ENCODE measurements around the gene SPOPL. TPM values are rescaled to one million over a fixed set of nuclear protein-coding genes. Genes with fewer than 3 reads are reported as not detected.

SPOPL gene
- total and polyA plus RNA-seq, 4 donors, result 3.4 to 15.8 (median 9.4) TPM

DNA sequence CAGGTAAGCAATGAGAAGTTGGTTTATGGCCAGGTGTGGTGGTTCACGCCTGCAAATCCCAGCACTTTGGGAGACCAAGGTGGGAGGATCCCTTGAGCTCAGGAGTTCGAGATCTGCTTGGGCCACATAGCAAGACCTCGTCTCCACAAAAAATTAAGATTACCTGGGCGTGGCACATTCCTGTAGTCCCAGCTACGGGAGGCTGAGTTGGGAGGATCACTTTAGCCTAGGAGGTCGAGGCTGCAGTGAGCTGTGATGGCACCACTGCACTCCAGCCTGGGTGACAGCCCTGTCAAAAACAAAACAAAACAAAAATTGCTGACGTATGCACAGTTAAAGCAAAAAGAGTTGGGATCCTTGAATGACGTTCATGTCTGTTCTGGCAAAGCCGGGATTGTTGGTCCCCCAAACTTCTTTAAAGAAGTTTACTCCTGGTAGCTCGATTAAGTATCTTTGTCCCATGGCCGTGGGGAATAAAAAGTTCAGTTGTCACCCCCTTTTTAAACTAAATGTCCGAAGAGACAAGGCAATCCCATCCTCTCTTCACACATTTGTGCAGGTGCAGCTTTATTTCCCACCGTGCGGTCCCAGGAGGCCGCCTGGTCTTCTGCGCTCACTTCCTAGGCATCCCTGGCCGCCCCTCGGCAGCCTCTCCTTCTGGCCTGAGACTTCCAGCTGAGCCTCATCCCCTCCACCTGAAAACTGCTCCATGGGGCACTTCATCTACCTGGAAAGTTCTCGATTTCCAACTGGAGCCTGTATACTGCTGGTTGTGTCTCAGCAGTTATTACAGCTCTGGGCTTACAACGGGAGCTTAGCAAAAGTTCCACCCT lies 762 bp upstream of the SPOPL start:
- Histone ChIP-seq H3K36me3 (ENCODE audit: control insufficient read depth in 4 of 4, insufficient read depth in 3 of 4, low read depth in 1 of 4, low read length in 3 of 4) (no peaks in the 10 kb centered on the region), H3K27me3 (ENCODE audit: control insufficient read depth in 4 of 4, insufficient read depth in 4 of 4, low read length in 3 of 4) (no peaks in the 10 kb centered on the region), H3K9ac (ENCODE audit: low read depth in 1 of 2, low read length in 2 of 2) (peak overlapping the region; percentile 73 to 95), H3K4me3 (ENCODE audit: low read depth in 1 of 3, low read length in 3 of 3) (peak overlapping the region; percentile 79 to 99 (median 80)), H3K4me1 (ENCODE audit: control insufficient read depth in 4 of 4, insufficient read depth in 4 of 4, low read length in 3 of 4) (peaks cover 9 to 33% (median 27%) of the 10 kb centered on the region in 4 donors), H3K9me3 (ENCODE audit: control insufficient read depth in 4 of 4, low read length in 3 of 4) (no peaks in the 10 kb centered on the region), H3K27ac (ENCODE audit: low read depth in 1 of 2, low read length in 2 of 2) (peak overlapping the region; percentile 78 to 91)
- no peak for TF ChIP-seq SP1 (IDR thresholded peaks at IDR 0.05)
- TF ChIP-seq JUND (IDR thresholded peaks at IDR 0.05), result no peak
- no peak for TF ChIP-seq RXRA (IDR thresholded peaks at IDR 0.05)
- no peak for TF ChIP-seq EGR1 (IDR thresholded peaks at IDR 0.05; ENCODE audit: low read depth in 2 of 2)
- TF ChIP-seq REST (IDR thresholded peaks at IDR 0.05), result no peak
- no peak for TF ChIP-seq TAF1 (conservative IDR thresholded peaks at IDR 0.05)
- no peak for TF ChIP-seq ATF3 (IDR thresholded peaks at IDR 0.05)
- 37% methylated on average over 20 of the region's 20 CpGs for WGBS
- DNase-seq (ENCODE audit: low spot score), result peak; percentile 39

DNA sequence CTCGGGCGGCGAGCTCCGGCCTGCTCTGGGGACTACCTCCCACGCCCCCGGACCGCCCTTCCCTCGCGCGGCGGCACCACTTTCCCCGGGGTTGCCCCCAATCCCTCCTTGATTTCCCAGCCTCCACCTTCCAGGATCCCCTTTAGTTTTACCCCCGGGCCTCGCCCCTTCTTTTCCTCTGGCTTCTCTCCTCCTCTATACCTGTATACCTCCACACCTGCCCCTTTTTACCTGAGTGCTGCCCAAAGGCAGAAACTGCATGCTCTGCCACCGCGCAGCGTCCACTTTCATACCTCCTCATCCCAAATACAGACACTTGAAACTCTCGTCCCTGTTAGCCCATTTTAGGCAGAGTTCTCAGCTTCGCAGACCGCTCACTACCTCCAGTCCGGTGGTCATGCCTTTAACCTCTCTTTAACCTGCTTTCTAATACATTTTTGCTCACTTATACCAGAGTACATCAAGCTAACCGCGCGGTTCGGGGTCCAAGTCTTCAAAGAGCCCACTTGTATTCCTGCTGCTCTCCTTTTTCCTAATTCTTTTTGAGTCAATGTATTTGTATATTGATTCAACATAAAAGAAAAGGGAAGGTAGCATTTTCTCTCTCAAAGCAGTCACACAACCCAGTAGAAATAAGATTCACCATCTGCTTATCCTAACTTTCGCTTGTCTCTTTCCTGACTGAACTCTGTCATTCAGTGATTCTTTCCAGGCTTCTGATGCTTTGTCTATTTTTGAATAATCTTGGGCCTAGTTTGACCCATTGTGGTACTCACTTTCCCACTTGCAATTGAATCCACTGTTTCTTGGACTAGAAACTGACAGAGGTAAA lies 901 bp downstream of the SPOPL start:
- Histone ChIP-seq H3K4me1 (ENCODE audit: control insufficient read depth in 4 of 4, insufficient read depth in 4 of 4, low read length in 3 of 4) (peaks cover 11 to 43% (median 33%) of the 10 kb centered on the region in 4 donors), H3K27ac (ENCODE audit: low read depth in 1 of 2, low read length in 2 of 2) (peak overlapping the region; percentile 86 to 91), H3K9ac (ENCODE audit: low read depth in 1 of 2, low read length in 2 of 2) (peak overlapping the region; percentile 60 to 82), H3K9me3 (ENCODE audit: control insufficient read depth in 4 of 4, low read length in 3 of 4) (no peaks in the 10 kb centered on the region), H3K36me3 (ENCODE audit: control insufficient read depth in 4 of 4, insufficient read depth in 3 of 4, low read depth in 1 of 4, low read length in 3 of 4) (no peaks in the 10 kb centered on the region), H3K27me3 (ENCODE audit: control insufficient read depth in 4 of 4, insufficient read depth in 4 of 4, low read length in 3 of 4) (no peaks in the 10 kb centered on the region), H3K4me3 (ENCODE audit: low read depth in 1 of 3, low read length in 3 of 3) (peak overlapping the region; percentile 73 to 99 (median 83))
- TF ChIP-seq FOXA2 (IDR thresholded peaks at IDR 0.05), result no peak
- TF ChIP-seq CTCF (IDR thresholded peaks at IDR 0.05; ENCODE audit: low read depth, low read length, missing input control), result no peak
- no peak for TF ChIP-seq RXRA (IDR thresholded peaks at IDR 0.05)
- no peak for TF ChIP-seq ATF3 (IDR thresholded peaks at IDR 0.05)
- no peak for TF ChIP-seq RAD21 (IDR thresholded peaks at IDR 0.05)
- TF ChIP-seq MAX (IDR thresholded peaks at IDR 0.05), result no peak
- no peak for TF ChIP-seq ZBTB33 (IDR thresholded peaks at IDR 0.05)
- TF ChIP-seq TAF1 (conservative IDR thresholded peaks at IDR 0.05), result no peak
- TF ChIP-seq GABPA (IDR thresholded peaks at IDR 0.05 in 1 of 2, conservative IDR thresholded peaks at IDR 0.05 in 1 of 2), result no peak
- WGBS, result 3% methylated on average over 26 of the region's 26 CpGs
- no peak for DNase-seq (ENCODE audit: low spot score)

Data from liver (tissue), 9 donors.